ENCODE data around the gene NUDCD2. TPM values are rescaled to one million over a fixed set of nuclear protein-coding genes. Genes with fewer than 3 reads are reported as not detected.
A peak's percentile ranks its signal among the peaks of the same experiment; 100 is the strongest.

NUDCD2 gene
- polyA plus RNA-seq, 1 donor (not counting 4 experiments of a cell fraction or from before 2014, with no cell fraction given), result 15.9 TPM

DNA sequence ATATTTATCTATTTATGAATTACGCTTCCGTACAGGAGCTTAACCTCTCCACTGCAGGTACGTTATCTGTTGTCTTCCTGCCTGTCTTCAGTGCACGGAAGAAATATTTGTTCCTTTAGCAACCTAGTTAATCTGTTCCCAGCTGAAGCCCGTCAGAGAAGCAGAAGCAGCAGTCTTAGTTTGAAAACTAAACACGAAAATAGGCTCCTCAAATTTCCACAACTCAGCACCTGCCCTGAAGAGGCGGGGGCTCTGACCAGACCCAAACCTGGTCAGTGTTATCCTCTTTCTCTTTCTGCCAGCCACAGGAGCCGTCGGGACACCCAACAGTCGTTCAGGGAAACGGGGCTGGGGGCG is 462 bp downstream of the NUDCD2 start:
- FAIRE-seq, result no peak
- dilution Hi-C loops (cut with MboI; ENCODE audit: extremely low pct_ligation_motif_present, low sequenced_read_pairs), result no loop called here

GRCh38 chr5:163458778-163459385 is 1.0 kb downstream of the NUDCD2 start:
- peak overlapping the region; percentile 68 to 82 (median 70) for H3K4me3 ChIP-seq (ENCODE audit: control insufficient read depth in 2 of 3, extremely low read depth in 1 of 3, insufficient read depth in 2 of 3, low read depth in 1 of 3, low read length in 3 of 3)
- H2AFZ ChIP-seq (ENCODE audit: control insufficient read depth, low read length), result peak overlapping the region; percentile 35
- H4K20me1 ChIP-seq (ENCODE audit: control insufficient read depth, extremely low read depth, insufficient read depth, low read length), result no peaks in the 10 kb centered on the region
- H3K9me1 ChIP-seq (ENCODE audit: control insufficient read depth, extremely low read depth, insufficient read depth, low read length), result no peaks in the 10 kb centered on the region
- TF ChIP-seq EZH2 (IDR thresholded peaks at IDR 0.05; ENCODE audit: low read length) (no peak), CTCF (optimal IDR thresholded peaks at IDR 0.05 in 1 of 3, IDR thresholded peaks at IDR 0.05 in 1 of 3, conservative IDR thresholded peaks at IDR 0.05 in 1 of 3; ENCODE audit: extremely low read depth in 1 of 3, insufficient read depth in 2 of 3, low read length in 3 of 3) (no peak)
- peaks cover 5% of the 10 kb centered on the region for H3K4me1 ChIP-seq (ENCODE audit: control insufficient read depth, extremely low read depth, insufficient read depth, low read length)
- H3K36me3 ChIP-seq (ENCODE audit: control insufficient read depth in 2 of 2, extremely low read depth in 1 of 2, insufficient read depth in 2 of 2, low read length in 2 of 2), result peaks cover 0 to 2% of the 10 kb centered on the region in 2 experiments
- FAIRE-seq (no peak), DNase-seq (ENCODE audit: low read depth, low spot score) (no peak)
- no peaks in the 10 kb centered on the region for H3K27me3 ChIP-seq (ENCODE audit: control insufficient read depth, extremely low read depth, insufficient read depth, low read length)
- peak overlapping the region; percentile 98 for H3K27ac ChIP-seq (ENCODE audit: control insufficient read depth, insufficient read depth, low read length)
- no peaks in the 10 kb centered on the region for H3K9me3 ChIP-seq (ENCODE audit: control insufficient read depth, low read depth, low read length)
- H3K9ac ChIP-seq (ENCODE audit: control insufficient read depth, extremely low read depth, insufficient read depth, low read length), result peak overlapping the region; percentile 93
- H3K4me2 ChIP-seq (ENCODE audit: control insufficient read depth, extremely low read depth, insufficient read depth, low read depth, low read length), result peak overlapping the region; percentile 79
- H3K79me2 ChIP-seq (ENCODE audit: control insufficient read depth, insufficient read depth, low read length), result peaks cover 34% of the 10 kb centered on the region
- dilution Hi-C loops (cut with MboI; ENCODE audit: extremely low pct_ligation_motif_present, low sequenced_read_pairs), result no loop called here

More for the DNA sequence above, 462 bp downstream of the NUDCD2 start:
- Histone ChIP-seq H3K4me2 (ENCODE audit: control insufficient read depth, extremely low read depth, insufficient read depth, low read depth, low read length) (peak overlapping the region; percentile 79), H3K9me3 (ENCODE audit: control insufficient read depth, low read depth, low read length) (no peaks in the 10 kb centered on the region), H3K9me1 (ENCODE audit: control insufficient read depth, extremely low read depth, insufficient read depth, low read length) (no peaks in the 10 kb centered on the region), H3K9ac (ENCODE audit: control insufficient read depth, extremely low read depth, insufficient read depth, low read length) (peak overlapping the region; percentile 93), H3K27ac (ENCODE audit: control insufficient read depth, insufficient read depth, low read length) (peak overlapping the region; percentile 98), H3K27me3 (ENCODE audit: control insufficient read depth, extremely low read depth, insufficient read depth, low read length) (no peaks in the 10 kb centered on the region), H3K36me3 (ENCODE audit: control insufficient read depth in 2 of 2, extremely low read depth in 1 of 2, insufficient read depth in 2 of 2, low read length in 2 of 2) (no peaks in the 10 kb centered on the region), H3K4me3 (ENCODE audit: control insufficient read depth in 2 of 3, extremely low read depth in 1 of 3, insufficient read depth in 2 of 3, low read depth in 1 of 3, low read length in 3 of 3) (peak overlapping the region; percentile 68 to 82 (median 70)), H3K79me2 (ENCODE audit: control insufficient read depth, insufficient read depth, low read length) (peaks cover 37% of the 10 kb centered on the region), H3K4me1 (ENCODE audit: control insufficient read depth, extremely low read depth, insufficient read depth, low read length) (peaks cover 5% of the 10 kb centered on the region), H2AFZ (ENCODE audit: control insufficient read depth, low read length) (peak overlapping the region; percentile 94), H4K20me1 (ENCODE audit: control insufficient read depth, extremely low read depth, insufficient read depth, low read length) (no peaks in the 10 kb centered on the region)
- TF ChIP-seq CTCF (optimal IDR thresholded peaks at IDR 0.05 in 1 of 3, IDR thresholded peaks at IDR 0.05 in 1 of 3, conservative IDR thresholded peaks at IDR 0.05 in 1 of 3; ENCODE audit: extremely low read depth in 1 of 3, insufficient read depth in 2 of 3, low read length in 3 of 3) (no peak), EZH2 (IDR thresholded peaks at IDR 0.05; ENCODE audit: low read length) (no peak)
- no peak for DNase-seq (ENCODE audit: low read depth, low spot score)
